Stimulated activated CD8-positive, alpha-beta memory T cell treated with anti-CD3 and anti-CD28 coated beads, Interleukin-2, amount 100 ng/mL, for 1 hour (primary cell): Measurements from ENCODE around the gene MGAT5.

ENCODE experiments used
- DNase-seq, 2 donors: peaks; one replicate each; pipeline ENCODE4 v3.0.0-alpha.2; 2020; ENCODE audit warnings: low read depth in 2 of 2

MGAT5 gene

GRCh38 chr2:134304394-134305108, 50.7 kb downstream of the MGAT5 start:
- DNase-seq = no peak

DNA sequence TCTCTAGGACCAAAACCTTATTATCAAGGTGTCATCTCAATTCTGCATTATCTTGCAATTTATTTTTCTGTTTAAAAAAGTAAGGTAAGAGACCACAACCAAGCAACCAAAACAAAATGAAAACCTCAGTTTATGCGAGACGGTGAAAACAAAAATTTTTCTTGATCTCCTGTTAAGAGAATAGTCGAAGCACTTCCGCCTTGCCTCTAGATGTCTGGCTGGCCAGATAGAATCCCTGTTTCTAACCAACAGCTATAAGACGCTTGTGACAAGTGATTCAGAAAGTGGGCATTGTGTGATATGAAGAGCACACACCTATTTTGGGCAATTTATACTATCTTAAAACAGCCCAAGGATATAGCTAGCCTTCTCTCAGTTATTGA, 51.2 kb downstream of the MGAT5 start:
- DNase-seq = no peak

GRCh38 chr2:134306521-134306920, 52.6 kb downstream of the MGAT5 start:
- DNase-seq = no peak

DNA sequence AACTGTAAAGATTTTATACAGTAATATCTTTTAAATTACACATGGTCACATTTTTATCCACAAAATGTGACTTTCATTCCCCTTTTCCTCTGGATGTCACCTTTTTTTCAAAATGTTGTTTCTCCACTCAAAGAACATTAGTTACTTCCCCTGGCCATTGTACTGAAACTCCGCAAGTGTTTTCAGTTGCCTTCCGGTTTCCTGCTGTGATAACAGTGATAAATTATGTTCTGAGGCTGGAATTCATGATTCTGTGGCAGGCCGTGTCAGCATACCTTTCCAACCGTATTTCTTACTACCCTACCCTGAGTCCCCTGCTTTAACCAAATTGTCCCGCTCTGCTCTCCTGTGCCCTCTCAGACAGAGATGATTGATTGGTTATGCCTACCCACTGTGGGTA, 53.5 kb downstream of the MGAT5 start:
- no peak for DNase-seq

DNA sequence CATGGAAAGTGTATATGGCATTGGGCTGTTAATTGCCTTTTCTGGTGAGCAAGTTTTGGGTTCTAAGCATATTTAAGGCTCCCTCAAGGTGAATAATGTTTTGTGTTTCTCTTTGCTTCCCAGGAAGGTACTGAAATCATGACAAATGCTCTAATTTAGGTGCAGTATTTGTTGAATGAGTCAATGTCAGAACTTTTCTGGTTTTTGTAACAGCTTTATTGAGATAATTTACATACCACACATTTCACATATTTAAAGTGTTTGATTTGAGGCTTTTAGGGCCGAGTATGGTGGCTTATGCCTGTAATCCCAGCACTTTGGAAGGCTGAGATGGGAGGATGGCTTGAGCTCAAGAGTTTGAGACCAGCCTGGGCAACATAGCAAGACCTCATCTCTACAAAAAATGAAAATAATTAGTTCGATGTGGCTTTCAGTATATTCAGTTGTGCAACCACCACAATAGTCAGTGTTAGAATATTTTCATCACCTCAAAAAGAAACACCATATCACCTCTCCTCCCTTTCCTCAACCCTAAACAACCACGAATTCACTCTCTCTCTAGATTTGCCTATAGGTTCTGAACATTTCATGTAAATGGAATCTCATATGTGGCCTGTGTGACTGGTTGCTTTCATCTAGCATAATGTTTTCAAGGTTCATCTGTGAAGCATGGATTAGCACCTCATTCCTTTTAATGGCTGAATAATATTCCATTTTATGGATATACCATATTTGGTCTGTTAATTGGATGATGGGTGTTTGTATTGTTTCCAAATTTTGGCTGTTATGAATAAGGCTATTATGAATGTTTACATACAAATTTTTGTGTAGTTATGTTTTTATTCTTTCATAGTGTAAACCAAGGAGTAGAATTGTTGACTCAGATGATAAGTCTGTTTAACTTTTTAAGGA, 54.9 kb downstream of the MGAT5 start:
- DNase-seq = no peak

DNA sequence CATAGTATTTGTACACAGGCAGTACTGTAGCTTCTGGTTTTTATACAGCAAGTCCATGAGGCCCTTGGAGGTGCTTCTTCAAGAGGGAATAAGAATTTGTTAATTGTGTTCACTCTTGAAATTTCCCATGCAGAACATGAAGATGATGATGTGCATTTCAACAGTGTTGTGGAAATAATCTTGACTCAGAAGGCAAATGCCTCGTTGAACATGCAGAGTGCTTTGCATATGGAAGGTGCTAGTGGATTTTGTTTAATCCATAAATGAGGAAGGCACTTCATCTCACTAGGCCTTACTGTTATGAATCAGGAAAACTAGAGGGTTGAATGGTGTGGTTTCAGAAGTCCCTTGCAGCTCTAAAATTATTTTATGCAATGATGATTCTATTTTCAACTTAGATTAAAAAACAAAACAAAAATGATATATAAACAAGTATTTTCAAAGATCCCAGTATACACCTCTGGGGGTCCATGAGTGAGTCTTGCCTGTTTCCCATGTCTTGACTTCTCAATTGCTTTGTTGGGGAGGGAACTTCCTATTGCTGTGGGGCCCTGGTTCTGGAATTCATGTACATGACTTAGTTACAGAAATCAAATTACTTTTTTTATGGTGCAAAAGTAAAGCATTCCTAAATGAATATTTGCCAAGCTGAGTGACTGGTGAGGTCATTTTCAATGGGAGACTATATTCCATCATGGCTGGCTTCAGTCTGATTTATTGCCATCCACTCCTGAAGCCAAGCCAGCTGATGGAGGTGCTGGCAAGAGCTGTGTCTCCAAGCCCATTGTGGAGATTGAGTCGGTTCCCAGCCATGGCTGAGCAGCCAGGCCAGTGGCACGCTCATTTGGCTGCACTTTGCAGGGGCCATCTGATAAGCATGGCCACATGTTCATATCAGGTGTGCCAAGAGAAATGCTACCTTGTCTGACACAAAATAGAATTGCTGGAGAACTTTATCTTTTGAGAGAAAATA, 56.5 kb downstream of the MGAT5 start:
- DNase-seq = no peak

DNA sequence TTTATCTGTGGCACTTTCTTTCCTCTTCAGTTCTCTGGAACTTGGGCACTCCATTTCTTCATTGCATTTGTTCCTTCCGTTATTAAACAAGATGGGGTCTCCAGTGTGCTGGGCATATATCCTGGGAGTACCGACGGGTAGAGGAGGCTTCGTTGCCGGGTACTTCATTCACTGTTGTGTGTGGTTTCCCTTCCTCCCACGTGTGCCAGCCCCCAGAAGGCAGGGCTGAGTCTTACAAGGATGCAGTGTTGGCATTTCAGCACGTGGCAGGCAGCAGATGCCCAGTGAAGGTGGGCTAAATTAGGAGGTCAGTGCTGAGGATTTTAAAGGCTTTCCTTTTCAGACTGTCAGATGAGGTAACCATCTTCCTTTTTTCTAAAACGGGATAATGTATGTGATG, 58.6 kb downstream of the MGAT5 start:
- no peak for DNase-seq

DNA sequence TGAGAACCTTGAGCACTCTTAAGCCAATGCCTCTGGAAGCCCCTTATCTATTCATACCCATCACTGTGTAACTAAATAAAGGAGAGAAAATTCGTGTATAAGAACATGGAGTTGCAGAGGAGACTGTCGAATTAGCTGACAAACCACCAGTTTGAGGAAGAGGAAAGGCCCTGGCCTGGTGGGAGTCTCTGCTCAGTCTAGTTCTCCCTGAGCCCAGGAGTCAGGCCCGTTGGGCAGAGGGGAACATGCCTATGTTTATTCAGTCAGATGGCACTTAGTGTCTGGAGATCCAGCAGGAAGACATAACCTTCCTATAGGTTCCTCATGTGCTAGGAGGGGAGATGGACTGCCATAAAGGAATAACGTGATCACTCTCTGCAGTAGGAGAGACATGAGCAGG, 60.3 kb downstream of the MGAT5 start:
- no peak for DNase-seq

GRCh38 chr2:134314681-134315368, 61.0 kb downstream of the MGAT5 start:
- DNase-seq = no peak

- DNase-seq = no peak
Measured at GRCh38 chr2:134315471-134315870, 61.6 kb downstream of the MGAT5 start.

DNA sequence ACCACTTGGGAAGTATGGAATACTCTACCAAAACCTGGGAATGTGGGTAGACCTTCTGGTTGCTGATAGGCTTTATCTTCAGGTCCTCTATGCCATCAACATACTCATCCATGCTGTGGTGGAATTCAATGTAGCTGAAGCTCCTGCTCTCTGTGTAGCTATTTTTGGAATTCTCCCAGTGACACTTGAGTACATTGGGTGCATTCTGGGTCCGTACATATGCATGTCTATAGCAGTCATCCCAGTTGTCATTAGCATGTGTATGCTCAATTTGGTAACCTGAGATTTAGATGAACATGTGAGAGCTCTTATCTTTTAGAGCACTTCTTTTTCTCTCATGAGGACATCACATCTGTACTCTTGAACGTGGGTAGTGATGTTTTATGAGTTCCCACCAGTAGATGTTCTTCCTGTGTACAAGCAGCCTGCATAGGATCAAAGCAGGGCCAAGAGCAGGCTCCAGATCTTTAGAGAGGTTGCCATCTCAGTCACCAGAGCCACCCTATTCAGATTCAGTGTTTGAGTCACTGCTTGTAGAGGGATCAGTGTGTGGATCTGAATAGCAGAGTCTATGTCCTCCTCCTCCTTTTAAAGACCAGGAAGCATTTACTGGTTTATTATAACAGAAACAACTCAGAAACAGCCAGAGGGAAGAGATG, 65.9 kb downstream of the MGAT5 start:
- no peak for DNase-seq

- no peak for DNase-seq
Measured at GRCh38 chr2:134320930-134321329, 67.1 kb downstream of the MGAT5 start.

DNA sequence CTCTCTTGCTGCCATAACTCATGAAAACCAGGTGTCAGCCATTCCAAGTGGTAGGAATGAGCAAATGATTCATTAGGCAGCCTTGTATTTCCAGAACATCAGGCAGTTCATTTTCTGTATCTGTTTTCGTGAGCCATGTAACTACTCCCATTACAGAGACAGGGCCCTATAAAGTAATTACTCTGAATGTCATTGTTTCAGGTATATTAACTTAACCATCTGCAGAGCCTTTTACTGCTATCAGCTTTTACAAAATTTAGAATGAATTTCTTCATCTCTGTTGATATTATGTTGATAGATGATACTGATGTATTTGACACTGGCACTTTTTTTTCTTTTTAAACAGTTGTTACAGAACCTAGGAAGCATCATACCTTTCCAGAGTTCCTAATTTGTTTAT, 69.9 kb downstream of the MGAT5 start:
- no peak for DNase-seq

DNA sequence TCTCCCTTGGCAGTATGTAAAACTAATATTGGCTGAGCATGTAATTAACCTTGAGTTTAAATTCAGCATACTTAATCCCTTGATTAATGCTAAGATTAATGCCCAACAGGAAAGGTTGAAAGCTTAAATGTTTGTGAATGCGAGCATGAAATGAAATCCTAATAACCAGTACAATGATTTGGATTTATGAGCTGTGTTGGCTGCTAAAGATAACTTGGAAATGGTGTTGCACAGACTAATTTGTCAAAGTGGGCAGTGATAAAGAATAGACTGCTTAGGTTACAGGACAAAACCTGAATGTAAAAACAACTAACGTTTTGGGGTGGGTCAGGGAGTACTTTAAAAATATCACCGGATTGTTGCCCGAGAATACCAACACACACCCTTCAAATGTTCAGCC, 70.6 kb downstream of the MGAT5 start:
- DNase-seq = no peak

DNA sequence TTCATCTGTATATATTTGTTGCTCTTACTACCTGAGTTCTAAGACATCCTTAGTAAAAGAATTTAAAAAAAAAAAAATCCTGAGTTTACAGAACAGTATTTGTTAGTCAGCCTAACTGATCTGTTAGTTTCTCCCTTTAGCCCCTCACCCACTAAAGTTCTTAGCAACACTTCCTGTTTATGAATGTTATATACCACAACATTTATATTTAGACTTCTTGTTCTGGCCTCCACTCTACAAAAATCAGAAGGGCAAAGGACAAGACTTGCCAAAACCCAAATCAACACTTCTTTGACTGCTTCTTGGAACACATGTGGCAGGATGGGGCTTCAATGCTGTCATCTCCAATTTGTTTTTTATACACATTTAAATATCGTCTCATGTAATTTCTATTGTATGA, 71.1 kb downstream of the MGAT5 start:
- DNase-seq = no peak

- DNase-seq = no peak
Measured at GRCh38 chr2:134325696-134326095, 71.8 kb downstream of the MGAT5 start.

GRCh38 chr2:134327367-134327766, 73.5 kb downstream of the MGAT5 start:
- DNase-seq = no peak

DNA sequence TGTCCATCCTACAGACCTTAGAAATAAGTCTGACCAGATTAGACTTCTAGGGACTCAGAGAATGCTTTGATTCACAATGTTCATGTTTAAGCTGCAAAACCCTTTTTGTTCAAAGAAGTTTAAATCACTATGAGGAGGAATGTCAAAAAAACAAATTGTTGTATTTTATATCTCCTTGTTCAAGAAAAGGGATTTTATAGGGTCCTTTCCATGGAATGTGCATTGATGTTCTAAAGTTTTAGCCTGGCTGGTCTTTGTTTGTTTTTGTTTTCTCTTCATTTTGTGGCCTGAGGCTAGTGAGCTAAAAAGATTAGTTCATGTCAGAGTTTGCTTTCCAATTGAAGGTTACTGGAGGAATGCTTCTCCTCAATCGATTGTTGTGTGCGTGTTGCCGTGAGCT, 77.2 kb downstream of the MGAT5 start:
- DNase-seq = no peak

GRCh38 chr2:134333646-134334189, 79.8 kb downstream of the MGAT5 start:
- DNase-seq = no peak

GRCh38 chr2:134334542-134335353, 80.9 kb downstream of the MGAT5 start:
- DNase-seq = no peak
